Measurements from ENCODE around the gene CNTNAP2. TPM values are rescaled to one million over a fixed set of nuclear protein-coding genes. Genes with fewer than 3 reads are reported as not detected.

CNTNAP2 gene
- total and polyA plus RNA-seq, 2 donors from 2014 or later: 0.06 to 0.13 TPM

DNA sequence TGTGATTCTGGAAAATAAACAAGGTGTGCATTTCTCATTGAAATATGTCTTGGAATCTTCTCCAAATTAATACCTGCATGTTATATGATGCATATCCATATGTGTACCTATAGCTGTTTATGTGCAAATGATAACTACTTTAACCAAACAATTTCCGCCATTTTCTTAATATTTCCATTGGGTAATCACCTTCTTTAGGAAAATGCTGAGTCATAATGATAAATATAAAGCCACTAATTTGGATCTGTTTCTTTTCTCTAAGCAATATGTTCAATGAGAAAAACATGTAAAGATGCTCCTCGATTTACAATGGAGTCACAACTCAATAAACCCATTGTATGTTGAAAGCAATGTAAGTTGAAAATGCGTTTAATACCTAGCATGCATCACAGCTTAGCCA is 574.4 kb downstream of the CNTNAP2 start:
- no peak for FAIRE-seq
- Histone ChIP-seq H3K27me3 (ENCODE audit: control insufficient read depth, insufficient read depth, low read length) (no peaks in the 10 kb centered on the region), H3K4me1 (ENCODE audit: control insufficient read depth in 2 of 3, insufficient read depth in 2 of 3, low read depth in 1 of 3, low read length in 3 of 3) (no peaks in the 10 kb centered on the region), H3K27ac (ENCODE audit: low read depth in 2 of 2, low read length in 2 of 2) (no peak overlapping the region), H3K9ac (ENCODE audit: low read length in 3 of 3) (no peak overlapping the region), H3K36me3 (ENCODE audit: control insufficient read depth in 2 of 3, insufficient read depth in 3 of 3, low read length in 3 of 3) (no peaks in the 10 kb centered on the region), H3K4me3 (ENCODE audit: low read length in 3 of 3) (no peak overlapping the region), H3K9me3 (ENCODE audit: control insufficient read depth in 2 of 3, insufficient read depth in 1 of 3, low read length in 3 of 3) (no peaks in the 10 kb centered on the region)
- no peak for DNase-seq
- TF ChIP-seq, protein P1, sequence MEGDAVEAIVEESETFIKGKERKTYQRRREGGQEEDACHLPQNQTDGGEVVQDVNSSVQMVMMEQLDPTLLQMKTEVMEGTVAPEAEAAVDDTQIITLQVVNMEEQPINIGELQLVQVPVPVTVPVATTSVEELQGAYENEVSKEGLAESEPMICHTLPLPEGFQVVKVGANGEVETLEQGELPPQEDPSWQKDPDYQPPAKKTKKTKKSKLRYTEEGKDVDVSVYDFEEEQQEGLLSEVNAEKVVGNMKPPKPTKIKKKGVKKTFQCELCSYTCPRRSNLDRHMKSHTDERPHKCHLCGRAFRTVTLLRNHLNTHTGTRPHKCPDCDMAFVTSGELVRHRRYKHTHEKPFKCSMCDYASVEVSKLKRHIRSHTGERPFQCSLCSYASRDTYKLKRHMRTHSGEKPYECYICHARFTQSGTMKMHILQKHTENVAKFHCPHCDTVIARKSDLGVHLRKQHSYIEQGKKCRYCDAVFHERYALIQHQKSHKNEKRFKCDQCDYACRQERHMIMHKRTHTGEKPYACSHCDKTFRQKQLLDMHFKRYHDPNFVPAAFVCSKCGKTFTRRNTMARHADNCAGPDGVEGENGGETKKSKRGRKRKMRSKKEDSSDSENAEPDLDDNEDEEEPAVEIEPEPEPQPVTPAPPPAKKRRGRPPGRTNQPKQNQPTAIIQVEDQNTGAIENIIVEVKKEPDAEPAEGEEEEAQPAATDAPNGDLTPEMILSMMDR (IDR thresholded peaks at IDR 0.05; ENCODE audit: borderline replicate concordance, extremely low read depth, insufficient read depth): no peak
- intact Hi-C loops (cut with DNase I): no loop called here

DNA sequence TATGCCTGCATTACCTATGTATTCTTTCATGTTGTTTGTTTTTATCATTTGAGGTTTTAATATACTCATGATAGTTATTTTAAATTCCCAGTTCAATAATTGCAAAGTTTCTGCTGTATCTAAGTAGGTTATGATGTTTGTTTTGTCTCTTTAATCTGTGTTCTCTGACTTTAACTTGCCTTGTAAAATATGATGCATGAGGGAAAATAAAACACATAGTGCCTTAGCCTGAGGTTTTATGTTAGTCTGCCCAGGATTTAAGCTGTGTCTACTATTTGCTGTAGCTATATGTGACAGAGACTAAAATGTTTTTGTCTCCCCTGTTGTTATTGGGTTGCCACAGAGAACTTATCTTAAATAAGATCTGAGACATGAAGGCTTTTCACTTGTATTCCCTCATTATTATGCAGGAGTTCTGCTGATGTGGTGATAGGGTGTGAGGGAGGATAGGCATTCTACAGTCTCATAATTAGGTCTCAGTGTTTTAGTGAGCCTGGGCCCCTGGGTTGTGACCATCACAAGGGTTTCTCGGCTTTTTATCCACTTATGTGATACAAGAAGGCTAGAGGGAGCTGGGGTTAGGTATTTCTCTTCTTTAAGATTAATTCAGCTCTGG is 582.5 kb downstream of the CNTNAP2 start:
- DNase-seq: no peak
- intact Hi-C loops (cut with DNase I): no loop called here
- Histone ChIP-seq H3K4me1 (ENCODE audit: control insufficient read depth in 2 of 3, insufficient read depth in 2 of 3, low read depth in 1 of 3, low read length in 3 of 3) (no peaks in the 10 kb centered on the region), H3K4me3 (ENCODE audit: low read length in 3 of 3) (no peak overlapping the region), H3K9ac (ENCODE audit: low read length in 3 of 3) (no peak overlapping the region), H3K36me3 (ENCODE audit: control insufficient read depth in 2 of 3, insufficient read depth in 3 of 3, low read length in 3 of 3) (no peaks in the 10 kb centered on the region), H3K27ac (ENCODE audit: low read depth in 2 of 2, low read length in 2 of 2) (no peak overlapping the region), H3K27me3 (ENCODE audit: control insufficient read depth, insufficient read depth, low read length) (no peaks in the 10 kb centered on the region), H3K9me3 (ENCODE audit: control insufficient read depth in 2 of 3, insufficient read depth in 1 of 3, low read length in 3 of 3) (no peaks in the 10 kb centered on the region)
- FAIRE-seq: no peak
- TF ChIP-seq, protein P1 (IDR thresholded peaks at IDR 0.05; ENCODE audit: borderline replicate concordance, extremely low read depth, insufficient read depth): no peak

DNA sequence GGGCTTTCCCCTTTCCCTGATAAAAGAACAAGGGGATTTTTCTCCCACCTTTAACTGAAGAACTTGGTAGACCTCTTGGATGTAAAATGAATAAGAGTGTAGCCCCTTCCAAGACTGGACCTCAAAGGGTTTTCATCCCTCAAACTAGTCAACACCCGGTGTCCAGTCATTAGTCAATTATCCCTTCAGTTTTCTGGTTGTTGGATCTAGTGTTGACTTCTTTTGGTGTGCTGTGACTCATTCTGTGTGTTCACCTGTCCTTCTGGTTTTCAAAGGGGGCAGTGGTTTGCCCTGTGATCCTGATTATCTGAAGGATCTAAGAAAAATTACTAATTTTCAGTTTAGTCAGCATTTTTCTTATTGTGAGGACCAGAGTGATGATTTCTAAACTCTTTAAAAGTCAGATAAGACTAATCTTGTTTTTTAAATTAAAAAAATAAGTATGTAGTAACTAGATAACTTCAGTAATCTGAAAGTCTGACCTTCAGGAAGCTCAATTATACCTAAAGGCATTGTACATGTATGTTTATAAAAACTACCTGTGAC is 583.5 kb downstream of the CNTNAP2 start:
- DNase-seq (no peak), FAIRE-seq (no peak)
- TF ChIP-seq, protein P1 (IDR thresholded peaks at IDR 0.05; ENCODE audit: borderline replicate concordance, extremely low read depth, insufficient read depth): no peak

More for the DNA sequence above, 583.5 kb downstream of the CNTNAP2 start:
- no peaks in the 10 kb centered on the region for H3K27me3 ChIP-seq (ENCODE audit: control insufficient read depth, insufficient read depth, low read length)
- H3K9me3 ChIP-seq (ENCODE audit: control insufficient read depth in 2 of 3, insufficient read depth in 1 of 3, low read length in 3 of 3): no peaks in the 10 kb centered on the region
- H3K4me3 ChIP-seq (ENCODE audit: low read length in 3 of 3): no peak overlapping the region
- intact Hi-C loops (cut with DNase I): no loop called here
- H3K27ac ChIP-seq (ENCODE audit: low read depth in 2 of 2, low read length in 2 of 2): no peak overlapping the region
- no peak overlapping the region for H3K9ac ChIP-seq (ENCODE audit: low read length in 3 of 3)
- H3K4me1 ChIP-seq (ENCODE audit: control insufficient read depth in 2 of 3, insufficient read depth in 2 of 3, low read depth in 1 of 3, low read length in 3 of 3): no peaks in the 10 kb centered on the region
- H3K36me3 ChIP-seq (ENCODE audit: control insufficient read depth in 2 of 3, insufficient read depth in 3 of 3, low read length in 3 of 3): no peaks in the 10 kb centered on the region
